Transverse colon (tissue), 4 donors: ENCODE results near the gene LRRC8C. TPM values are rescaled to one million over a fixed set of nuclear protein-coding genes. Genes with fewer than 3 reads are reported as not detected.

Source experiments
- DNase-seq: peaks from one replicate; pipeline ENCODE4 v3.0.0-alpha.2; 2019
- H3K27ac ChIP-seq, 4 donors: fragments of 200-600 bp; sonication (generic); 2 replicates each; pipeline ENCODE4 v1.5.1; 2016 to 2018; ENCODE audit warnings: inconsistent platforms in 4 of 4
- H3K27me3 ChIP-seq: fragments of 200-600 bp; sonication (generic); 2 replicates; pipeline ENCODE4 v1.5.1; 2017; ENCODE audit warnings: inconsistent platforms
- H3K36me3 ChIP-seq, 4 donors: fragments of 200-600 bp; sonication (generic); 2 replicates each; pipeline ENCODE4 v1.5.1; 2017 to 2019; ENCODE audit warnings: inconsistent platforms in 4 of 4
- H3K4me1 ChIP-seq, 4 donors: fragments of 200-600 bp; sonication (generic); 2 replicates each; pipeline ENCODE4 v1.5.1; 2017 to 2020; ENCODE audit warnings: inconsistent platforms in 4 of 4
- H3K4me3 ChIP-seq, 4 donors: fragments of 200-600 bp; sonication (generic); 1 replicate in 1 of 4; 2 replicates in 3 of 4; pipeline versions ENCODE4 v1.5.1 to v1.6.1; 2017 to 2019; ENCODE audit warnings: inconsistent platforms in 4 of 4
- H3K9me3 ChIP-seq, 2 donors: fragments of 200-600 bp; sonication (generic); 2 replicates each; pipeline ENCODE4 v1.5.1; 2017 to 2019; ENCODE audit warnings: inconsistent platforms in 2 of 2
- CTCF ChIP-seq, 5 experiments: fragments of 200-600 bp in 3 of 5; fragments of 450-650 bp in 2 of 5; sonication (generic) in 3 of 5; IDR thresholded peaks; 1 replicate in 2 of 5; 2 replicates in 3 of 5; pipeline ENCODE4 v1.5.1; 2016 to 2017; ENCODE audit warnings: antibody characterized with exemption in 5 of 5, inconsistent platforms in 3 of 5, mild to moderate bottlenecking in 2 of 5, moderate library complexity in 1 of 5
- EP300 ChIP-seq: sonication (generic); formaldehyde crosslinking; IDR thresholded peaks from one replicate; pipeline ENCODE4 v1.6.1; 2017; ENCODE audit warnings: antibody characterized with exemption, low read depth
- POLR2A ChIP-seq: fragments of 450-650 bp; IDR thresholded peaks from one replicate; pipeline ENCODE4 v1.6.1; 2016; ENCODE audit warnings: antibody characterized with exemption, mild to moderate bottlenecking, moderate library complexity
- POLR2AphosphoS5 ChIP-seq, 3 donors: sonication (generic); formaldehyde crosslinking; IDR thresholded peaks; one replicate each; pipeline ENCODE4 v1.6.1; 2016; ENCODE audit warnings: antibody characterized with exemption in 3 of 3
- WGBS, 2 donors: methylation state at CpG; one replicate each; pipeline ENCODE4 v1.1.5; 2018; ENCODE audit warnings: low coverage in 1 of 2; 5-methylcytosine and 5-hydroxymethylcytosine counted together
- in situ Hi-C, 4 donors: fragments of 200-750 bp; cut with MboI; loops; one replicate each; pipeline versions ENCODE4 v1.15.0 to v1.15.1; 2017; ENCODE audit warnings: low sequenced_read_pairs in 3 of 4, low pct_ligation_motif_present in 1 of 4, low pct_unique_long_range_greater_than_20kb in 1 of 4
- intact Hi-C: fragments of 100-400 bp; cut with DNase I; formaldehyde crosslinking; loops from one replicate; pipeline ENCODE4 v1.15.1; 2023; ENCODE audit warnings: low total_unique reads
- total RNA-seq, 4 donors: library from RNA; depleted of rRNA; stranded (reverse); fragments of >200 nt; gene quantifications; one replicate each; pipeline ENCODE4 v1.1.0, GENCODE V29; 2016

The LRRC8C gene
- total RNA-seq, 4 donors from 2014 or later: 2.4 to 4.4 (median 2.7) TPM

GRCh38 chr1:89659322-89660081, 26.6 kb downstream of the LRRC8C start:
- no peak for TF ChIP-seq CTCF (IDR thresholded peaks at IDR 0.05)
- no peak for TF ChIP-seq POLR2A
- no peak for TF ChIP-seq POLR2AphosphoS5 (IDR thresholded peaks at IDR 0.05)
- TF ChIP-seq EP300: no peak
- Histone ChIP-seq H3K27ac (no peak overlapping the region), H3K4me1 (peaks cover 0 to 4% (median 0%) of the 10 kb centered on the region in 4 donors), H3K4me3 (no peak overlapping the region), H3K9me3 (peaks cover 0 to 3% of the 10 kb centered on the region in 2 donors), H3K27me3 (no peaks in the 10 kb centered on the region), H3K36me3 (no peaks in the 10 kb centered on the region)
- WGBS, 2 donors: 59 to 78% methylated on average over 3 to 5 of the region's 5 CpGs
- intact Hi-C loops: no loop called here
- no peak for DNase-seq
- in situ Hi-C loops: no loop called here

GRCh38 chr1:89660224-89661061, 27.5 kb downstream of the LRRC8C start:
- intact Hi-C loops (no loop called here), in situ Hi-C loops (no loop called here)
- H3K9me3 ChIP-seq: peaks cover 0 to 3% of the 10 kb centered on the region in 2 donors
- peaks cover 0 to 4% (median 0%) of the 10 kb centered on the region in 4 donors for H3K4me1 ChIP-seq
- no peaks in the 10 kb centered on the region for H3K36me3 ChIP-seq
- TF ChIP-seq EP300 (no peak), POLR2AphosphoS5 (IDR thresholded peaks at IDR 0.05) (no peak), POLR2A (no peak), CTCF (IDR thresholded peaks at IDR 0.05) (no peak)
- no peak overlapping the region for H3K27ac ChIP-seq
- 69 to 97% methylated on average over 3 of the region's 3 CpGs for WGBS, 2 donors
- H3K4me3 ChIP-seq: no peak overlapping the region
- no peak for DNase-seq
- no peaks in the 10 kb centered on the region for H3K27me3 ChIP-seq

GRCh38 chr1:89665941-89666340, 33.0 kb downstream of the LRRC8C start:
- Histone ChIP-seq H3K27ac (no peak overlapping the region), H3K36me3 (no peaks in the 10 kb centered on the region), H3K27me3 (no peaks in the 10 kb centered on the region), H3K4me1 (peaks cover 0 to 8% (median 0%) of the 10 kb centered on the region in 4 donors), H3K4me3 (no peak overlapping the region), H3K9me3 (peaks cover 0 to 3% of the 10 kb centered on the region in 2 donors)
- intact Hi-C loops: no loop called here
- no peak for DNase-seq
- in situ Hi-C loops: no loop called here
- TF ChIP-seq EP300 (no peak), POLR2AphosphoS5 (IDR thresholded peaks at IDR 0.05) (no peak), POLR2A (no peak), CTCF (IDR thresholded peaks at IDR 0.05) (no peak)
- 89 to 96% methylated on average over 7 to 8 of the region's 8 CpGs for WGBS, 2 donors

GRCh38 chr1:89666640-89667039, 33.7 kb downstream of the LRRC8C start:
- no peak overlapping the region for H3K27ac ChIP-seq
- no peak overlapping the region for H3K4me3 ChIP-seq
- H3K4me1 ChIP-seq: peaks cover 0 to 9% (median 0%) of the 10 kb centered on the region in 4 donors
- peaks cover 0 to 3% of the 10 kb centered on the region in 2 donors for H3K9me3 ChIP-seq
- DNase-seq: no peak
- intact Hi-C loops: no loop called here
- no peaks in the 10 kb centered on the region for H3K36me3 ChIP-seq
- 77% methylated on average over 1 of the region's 1 CpG; no CpG with 5 or more reads in 1 of the 2 donors for WGBS, 2 donors
- no peaks in the 10 kb centered on the region for H3K27me3 ChIP-seq
- in situ Hi-C loops: no loop called here
- TF ChIP-seq POLR2AphosphoS5 (IDR thresholded peaks at IDR 0.05) (no peak), CTCF (IDR thresholded peaks at IDR 0.05) (no peak), EP300 (no peak), POLR2A (no peak)
